ENCODE measurements around the gene MIEN1.

The MIEN1 gene

DNA sequence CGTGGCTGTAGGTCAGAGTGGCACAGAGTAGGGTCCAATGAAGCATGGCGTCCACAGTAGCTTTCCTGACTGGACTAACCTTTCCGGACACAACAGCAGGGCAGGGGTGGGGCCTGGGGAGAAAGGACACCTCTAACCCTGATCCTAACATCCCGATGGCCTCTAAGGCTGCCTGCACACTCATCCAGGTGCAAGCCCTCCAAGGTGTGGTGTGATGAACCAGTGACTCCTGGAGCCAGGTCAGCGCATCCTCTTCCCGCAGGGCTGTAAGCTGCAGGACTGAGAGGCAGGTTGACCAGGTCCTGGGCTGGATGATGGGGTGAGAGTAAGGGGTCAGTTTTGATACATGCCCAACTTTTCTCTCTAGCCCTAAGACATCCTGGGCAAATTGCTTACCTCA is 33.6 kb downstream of the MIEN1 start:
- no peak for ATAC-seq

DNA sequence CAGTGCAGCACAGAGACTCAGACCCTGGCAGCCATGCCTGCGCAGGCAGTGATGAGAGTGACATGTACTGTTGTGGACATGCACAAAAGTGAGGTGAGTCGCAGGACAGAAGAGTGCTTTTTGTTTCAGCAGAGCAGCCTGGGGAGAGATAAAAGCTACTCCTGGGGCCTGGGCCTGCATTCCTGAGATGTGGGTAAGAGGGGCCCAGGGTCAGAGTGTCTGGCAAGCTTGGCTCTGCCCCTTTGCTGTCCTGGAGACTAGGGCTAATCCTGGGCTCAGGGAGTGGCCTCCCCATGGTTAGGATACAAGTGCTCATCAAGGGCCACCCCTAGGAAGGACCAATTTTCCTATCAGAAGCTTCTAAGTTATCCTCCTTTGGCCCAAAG is 35.2 kb downstream of the MIEN1 start:
- no peak for ATAC-seq

DNA sequence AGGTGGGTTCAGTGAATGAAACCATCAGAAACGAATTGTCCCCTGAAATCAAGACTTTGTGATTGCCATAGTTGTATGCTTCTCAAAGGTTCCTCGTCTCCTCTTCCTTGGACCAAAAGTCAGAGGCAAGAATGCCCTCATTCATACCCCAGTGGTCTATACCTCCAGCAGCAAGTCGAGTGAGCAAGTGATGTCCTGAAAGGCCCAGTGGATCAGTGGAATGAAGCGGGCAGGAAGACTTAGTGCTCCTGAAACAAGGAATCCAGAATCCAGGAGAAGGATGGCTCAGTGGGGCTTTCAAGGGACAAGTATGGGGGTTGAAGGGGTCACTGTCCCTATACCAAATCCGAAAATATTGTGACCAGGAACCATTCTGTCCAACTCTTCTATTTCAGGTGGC is 35.7 kb downstream of the MIEN1 start:
- ATAC-seq = no peak

DNA sequence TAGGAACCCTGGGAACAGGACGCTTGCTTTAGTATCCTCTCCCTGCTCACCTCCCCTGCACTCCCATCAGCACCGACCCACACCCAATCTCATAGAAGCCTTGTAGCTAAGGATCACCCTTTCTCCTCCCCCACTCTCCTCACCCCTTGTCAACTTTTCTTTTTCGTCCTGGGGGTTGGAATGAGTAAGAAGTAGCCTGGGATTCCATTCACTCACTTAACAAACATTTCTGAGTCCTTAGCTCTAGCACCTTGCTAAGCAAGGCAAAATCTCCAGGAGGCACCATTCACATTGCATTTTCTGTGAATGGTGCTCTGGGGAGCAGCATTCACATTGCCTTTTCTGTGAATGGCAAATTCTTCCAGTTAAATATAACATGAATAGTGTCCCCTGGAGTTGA is 41.4 kb downstream of the MIEN1 start:
- ATAC-seq = no peak

DNA sequence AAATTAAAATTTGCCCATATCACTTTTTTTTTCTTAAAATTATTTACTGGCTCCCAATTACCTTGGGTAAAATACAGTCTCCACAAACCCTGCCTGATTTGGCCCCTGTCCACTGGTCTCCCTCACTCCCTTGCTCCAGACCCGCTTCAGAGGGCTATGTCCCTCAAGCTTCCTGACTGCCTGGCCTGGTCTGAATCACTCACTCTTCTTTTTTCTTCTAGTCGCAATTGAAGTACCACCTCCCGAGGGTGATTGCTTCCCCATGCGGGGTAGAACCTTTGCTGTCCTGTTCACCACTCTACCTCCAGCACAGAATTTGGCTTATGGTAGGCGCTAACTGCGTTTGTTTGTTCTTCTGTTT is 41.9 kb downstream of the MIEN1 start:
- no peak for ATAC-seq

DNA sequence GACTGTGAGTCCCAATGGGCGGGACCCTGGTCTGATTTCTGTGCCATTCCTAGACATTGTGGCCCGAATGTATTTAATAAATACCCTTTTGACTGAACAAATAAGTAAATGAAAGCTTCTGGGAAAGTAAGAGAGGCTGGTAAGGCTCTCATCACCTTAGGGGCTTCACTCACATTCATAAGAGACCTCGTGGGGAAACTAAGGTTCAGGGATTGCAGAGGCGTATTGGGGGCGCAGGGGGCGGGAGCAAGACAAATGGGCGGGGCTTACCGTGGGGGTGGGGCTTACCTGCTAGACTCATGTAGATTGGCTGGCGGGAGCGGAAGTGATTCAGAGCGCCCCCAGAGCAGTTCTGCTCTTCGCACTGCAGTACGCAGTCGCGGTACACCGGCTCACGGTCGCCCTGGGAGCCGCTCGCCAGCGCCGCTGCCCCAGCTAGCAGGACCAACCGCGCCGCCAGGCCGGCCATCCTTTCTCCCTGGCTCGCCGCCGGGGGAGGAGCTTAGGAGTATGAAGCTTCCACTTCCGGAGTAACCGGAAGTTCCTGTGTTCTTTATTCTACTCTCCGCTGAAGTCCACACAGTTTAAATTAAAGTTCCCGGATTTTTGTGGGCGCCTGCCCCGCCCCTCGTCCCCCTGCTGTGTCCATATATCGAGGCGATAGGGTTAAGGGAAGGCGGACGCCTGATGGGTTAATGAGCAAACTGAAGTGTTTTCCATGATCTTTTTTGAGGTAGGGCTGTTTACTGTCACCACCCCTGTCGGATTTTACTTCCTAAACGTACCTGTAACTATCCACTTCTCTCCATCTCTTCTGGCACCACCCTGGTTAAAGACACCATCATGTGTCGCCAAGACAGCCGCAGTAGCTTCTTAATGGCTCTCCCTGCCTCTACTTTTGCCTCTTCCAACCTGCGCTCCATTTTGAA is 42.5 kb downstream of the MIEN1 start, which contains the start of gene PGAP3:
Gene PGAP3, minus strand, starts transcription at position 512 of the 929 bp plus-strand sequence. Its CDS starts 43 bp downstream, at position 469.
- peak; percentile 91 to 94 for ATAC-seq

DNA sequence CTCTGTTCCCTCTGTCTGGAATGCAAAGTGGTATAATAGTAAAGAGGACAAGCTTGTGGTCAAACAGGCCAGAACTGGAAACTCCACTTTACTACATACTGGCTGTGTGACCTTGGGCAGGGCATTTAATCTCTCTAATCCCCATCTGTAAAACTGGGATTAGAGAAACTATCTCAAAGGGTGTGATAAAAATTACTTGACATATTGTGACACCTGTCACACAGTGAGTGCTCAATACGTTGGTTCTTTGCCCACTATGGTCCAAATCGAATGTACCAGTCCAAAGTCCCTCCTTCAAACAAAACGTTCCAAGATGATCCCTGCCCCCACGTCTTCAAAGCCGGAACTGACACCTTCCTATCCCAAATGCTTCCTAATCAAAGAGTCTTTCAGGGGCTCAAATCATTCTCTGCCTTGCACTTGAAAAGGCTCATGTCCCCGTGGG is 43.2 kb downstream of the MIEN1 start:
- ATAC-seq = no peak

DNA sequence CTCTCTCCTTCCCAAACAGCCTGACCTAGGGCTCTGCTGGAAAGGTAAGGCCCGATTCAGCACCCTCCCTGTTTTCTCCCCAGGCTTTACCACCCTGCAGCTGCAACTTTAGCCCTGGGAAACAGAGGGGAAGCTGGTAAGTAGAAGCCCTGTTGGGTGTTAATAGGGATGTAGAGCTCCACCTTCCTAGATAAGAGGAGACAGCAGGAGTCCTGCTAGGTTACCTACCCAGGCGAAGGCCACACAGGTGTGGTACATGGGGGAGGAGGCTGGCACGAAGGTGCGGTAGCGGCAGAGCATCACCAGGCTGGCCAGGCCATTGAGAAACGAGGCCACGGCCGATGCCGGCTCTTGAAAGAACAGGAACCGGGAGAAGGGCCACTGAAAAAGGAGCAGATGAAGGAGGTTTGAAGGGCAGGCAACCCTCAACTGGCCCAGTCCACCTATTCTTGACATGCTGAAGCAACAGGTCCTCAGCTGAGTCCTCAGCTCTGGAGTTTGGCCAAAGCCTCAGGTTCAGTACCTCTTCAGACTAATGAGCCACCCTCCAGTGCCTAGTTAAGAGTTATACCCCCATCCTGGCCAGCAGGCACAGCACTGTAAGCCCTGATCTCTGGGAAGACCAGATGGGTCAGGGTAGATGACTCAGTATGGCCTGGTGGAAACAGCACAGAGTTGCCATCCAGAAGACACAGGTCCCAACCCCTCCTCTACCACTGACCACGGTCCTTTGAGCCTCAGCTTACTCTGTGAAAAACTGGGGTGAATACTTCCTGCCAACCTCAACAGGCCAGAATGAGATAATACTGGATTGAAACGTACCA is 45.8 kb downstream of the MIEN1 start:
- ATAC-seq = no peak

DNA sequence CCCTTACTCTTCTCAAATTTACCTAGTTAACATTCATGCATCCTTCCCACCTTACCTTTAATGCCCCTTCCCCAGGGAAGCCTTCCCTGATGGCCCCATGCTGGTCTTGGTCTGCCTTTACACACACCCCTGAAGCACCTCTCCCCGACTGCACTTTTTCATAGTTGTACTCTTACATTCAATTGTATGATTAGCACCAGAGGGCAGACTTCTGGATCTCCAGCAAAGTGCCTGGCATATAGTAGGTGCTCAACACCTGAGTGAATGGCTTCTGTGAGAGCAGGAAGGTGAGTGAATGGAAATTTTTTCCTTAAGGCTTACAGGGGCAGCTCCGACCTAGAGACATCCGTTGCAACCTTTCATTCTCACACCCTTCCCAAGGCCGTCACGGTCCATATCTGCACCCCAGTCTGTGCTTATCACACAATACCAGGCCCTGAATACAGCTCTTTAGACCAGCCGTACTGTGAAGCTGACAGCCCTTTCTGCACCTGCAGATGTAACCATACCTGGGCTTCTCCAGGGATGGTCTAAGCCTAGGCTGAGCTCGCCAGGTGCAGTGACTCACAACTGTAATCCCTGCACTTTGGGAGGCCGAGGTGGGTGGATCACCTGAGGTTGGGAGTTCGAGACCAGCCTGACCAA is 46.9 kb downstream of the MIEN1 start:
- ATAC-seq = no peak

DNA sequence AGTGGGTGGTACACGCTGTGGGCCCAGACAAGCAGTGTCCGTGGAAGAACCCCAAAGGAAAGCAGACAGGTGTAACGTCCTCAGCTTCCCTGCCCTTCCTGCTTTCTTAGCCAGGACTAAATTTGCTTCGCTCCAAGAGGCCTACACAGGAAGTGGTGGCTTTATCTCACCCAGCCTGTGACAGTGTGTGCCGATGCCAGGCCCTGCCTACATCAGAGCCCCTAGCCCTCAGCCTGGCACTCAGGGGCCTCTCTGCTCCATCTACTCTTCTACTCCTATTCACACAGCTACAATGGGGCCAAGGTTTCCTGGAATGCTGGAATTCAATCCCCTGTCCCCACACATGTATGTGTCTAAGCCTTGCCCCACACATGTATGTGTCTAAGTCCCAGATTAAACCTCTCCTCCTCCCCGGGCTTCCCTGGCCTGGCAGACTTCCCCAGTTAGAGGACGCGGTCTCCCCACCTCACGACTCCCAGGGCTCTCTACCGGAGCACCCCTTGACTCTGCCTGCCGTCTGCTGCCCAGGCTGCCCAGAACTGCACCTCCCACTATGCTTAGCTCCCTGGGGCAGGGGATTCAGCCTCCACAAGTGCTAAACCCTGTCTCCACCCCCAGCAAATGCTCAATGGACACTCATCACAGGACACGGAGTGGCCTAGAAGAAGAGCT is 50.7 kb downstream of the MIEN1 start:
- peak; percentile 75 to 78 for ATAC-seq
